Effector memory CD4-positive, alpha-beta T cell (primary cell): ENCODE data around the gene CHRNA10.

Experiments
- DNase-seq, 3 donors: peaks; one replicate each; pipeline ENCODE4 v3.0.0-alpha.2; 2020
- H3K27ac ChIP-seq: 2 replicates; pipeline ENCODE4 v1.7.0; 2013; ENCODE audit warnings: mild to moderate bottlenecking, low read length, moderate library complexity; ENCODE audit not compliant: insufficient read depth, poor library complexity, severe bottlenecking
- H3K27me3 ChIP-seq: replicated peaks from 2 replicates; pipeline ENCODE4 v1.7.0; 2013; ENCODE audit warnings: mild to moderate bottlenecking, low read length; ENCODE audit not compliant: insufficient read depth, control insufficient read depth, poor library complexity, severe bottlenecking
- H3K36me3 ChIP-seq: 2 replicates; pipeline ENCODE4 v1.7.0; 2013; ENCODE audit warnings: mild to moderate bottlenecking, low read length, moderate library complexity; ENCODE audit not compliant: control insufficient read depth, insufficient read depth
- H3K4me1 ChIP-seq: 2 replicates; pipeline ENCODE4 v1.7.0; 2013; ENCODE audit warnings: low read length, mild to moderate bottlenecking; ENCODE audit not compliant: control insufficient read depth, insufficient read depth, poor library complexity, severe bottlenecking
- H3K4me3 ChIP-seq: 2 replicates; pipeline ENCODE4 v1.7.0; 2013; ENCODE audit warnings: low read length, low read depth, mild to moderate bottlenecking; ENCODE audit not compliant: insufficient read depth, poor library complexity, severe bottlenecking
- H3K9me3 ChIP-seq: 2 replicates; pipeline ENCODE4 v1.7.0; 2013; ENCODE audit warnings: mild to moderate bottlenecking, low read length, moderate library complexity; ENCODE audit not compliant: control insufficient read depth

Gene CHRNA10

GRCh38 chr11:3635641-3636375 lies 35.4 kb downstream of the CHRNA10 start:
- H3K9me3 ChIP-seq = no peaks in the 10 kb centered on the region
- H3K4me3 ChIP-seq = no peak overlapping the region
- H3K27ac ChIP-seq = no peak overlapping the region
- no peaks in the 10 kb centered on the region for H3K36me3 ChIP-seq
- no peaks in the 10 kb centered on the region for H3K27me3 ChIP-seq
- DNase-seq = no peak
- H3K4me1 ChIP-seq = no peaks in the 10 kb centered on the region

GRCh38 chr11:3632070-3632660 lies 39.0 kb downstream of the CHRNA10 start:
- no peak for DNase-seq
- Histone ChIP-seq H3K4me3 (no peak overlapping the region), H3K36me3 (no peaks in the 10 kb centered on the region), H3K9me3 (no peaks in the 10 kb centered on the region), H3K4me1 (no peaks in the 10 kb centered on the region), H3K27me3 (no peaks in the 10 kb centered on the region), H3K27ac (no peak overlapping the region)

DNA sequence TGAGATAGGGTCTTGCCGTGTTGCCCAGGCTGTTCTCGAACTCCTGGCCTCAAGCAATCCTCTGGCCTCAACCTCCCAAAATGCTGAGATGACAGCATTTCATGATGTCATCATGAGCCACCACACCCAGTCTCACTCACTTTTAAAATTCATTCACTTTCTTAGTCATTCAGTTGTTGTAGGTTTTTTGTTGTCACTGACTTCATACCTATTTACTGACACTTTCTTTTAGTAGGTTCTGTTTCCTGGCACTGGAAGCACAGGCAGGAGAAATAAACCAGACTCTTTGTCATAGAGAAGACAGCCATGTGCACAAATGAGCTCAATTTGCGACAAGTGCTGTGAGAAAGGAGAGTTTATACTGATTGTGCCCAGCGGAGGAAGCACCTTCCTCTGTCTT lies 39.9 kb downstream of the CHRNA10 start:
- no peak for DNase-seq
- no peaks in the 10 kb centered on the region for H3K27me3 ChIP-seq
- H3K4me1 ChIP-seq = no peaks in the 10 kb centered on the region
- no peaks in the 10 kb centered on the region for H3K36me3 ChIP-seq
- no peak overlapping the region for H3K4me3 ChIP-seq
- no peaks in the 10 kb centered on the region for H3K9me3 ChIP-seq
- no peak overlapping the region for H3K27ac ChIP-seq

- Histone ChIP-seq H3K27me3 (no peaks in the 10 kb centered on the region), H3K9me3 (no peaks in the 10 kb centered on the region), H3K36me3 (no peaks in the 10 kb centered on the region), H3K4me1 (no peaks in the 10 kb centered on the region), H3K27ac (no peak overlapping the region), H3K4me3 (no peak overlapping the region)
- DNase-seq = no peak
Observed at GRCh38 chr11:3627291-3627690, 43.9 kb downstream of the CHRNA10 start.

GRCh38 chr11:3626250-3626960 lies 44.8 kb downstream of the CHRNA10 start:
- Histone ChIP-seq H3K27ac (no peak overlapping the region), H3K4me3 (no peak overlapping the region)
- no peak for DNase-seq

GRCh38 chr11:3623767-3624458 lies 47.3 kb downstream of the CHRNA10 start:
- no peaks in the 10 kb centered on the region for H3K4me1 ChIP-seq
- H3K4me3 ChIP-seq = no peak overlapping the region
- H3K27me3 ChIP-seq = no peaks in the 10 kb centered on the region
- H3K27ac ChIP-seq = no peak overlapping the region
- no peaks in the 10 kb centered on the region for H3K9me3 ChIP-seq
- no peaks in the 10 kb centered on the region for H3K36me3 ChIP-seq
- DNase-seq = no peak

More at GRCh38 chr11:3626250-3626960, 44.8 kb downstream of the CHRNA10 start:
- Histone ChIP-seq H3K9me3 (no peaks in the 10 kb centered on the region), H3K36me3 (no peaks in the 10 kb centered on the region), H3K27me3 (no peaks in the 10 kb centered on the region), H3K4me1 (no peaks in the 10 kb centered on the region)

GRCh38 chr11:3623121-3623520 lies 48.1 kb downstream of the CHRNA10 start:
- Histone ChIP-seq H3K36me3 (no peaks in the 10 kb centered on the region), H3K4me3 (no peak overlapping the region), H3K9me3 (no peaks in the 10 kb centered on the region), H3K4me1 (no peaks in the 10 kb centered on the region), H3K27me3 (no peaks in the 10 kb centered on the region), H3K27ac (no peak overlapping the region)
- no peak for DNase-seq

DNA sequence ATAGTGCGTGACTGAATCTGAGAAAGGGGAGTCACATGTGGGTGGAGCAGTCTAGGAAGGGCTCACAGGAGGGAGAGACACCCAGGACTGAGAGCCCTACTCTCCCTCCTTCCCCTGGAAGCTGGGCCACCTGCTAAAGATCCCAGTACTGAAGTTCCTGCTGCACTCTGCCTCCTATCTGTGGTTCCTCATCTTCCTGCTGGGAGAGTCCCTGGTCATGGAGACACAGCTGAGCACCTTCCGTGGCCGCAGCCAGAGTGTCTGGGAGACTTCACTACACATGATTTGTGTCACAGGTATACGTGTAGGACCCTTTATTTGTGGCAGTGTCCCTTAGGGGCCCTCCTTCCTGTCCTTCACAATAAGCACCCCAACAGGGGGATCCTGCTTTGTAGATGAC lies 48.7 kb downstream of the CHRNA10 start:
- no peak for DNase-seq
- H3K27ac ChIP-seq = no peak overlapping the region
- H3K4me1 ChIP-seq = no peaks in the 10 kb centered on the region
- no peaks in the 10 kb centered on the region for H3K36me3 ChIP-seq
- no peaks in the 10 kb centered on the region for H3K9me3 ChIP-seq
- H3K27me3 ChIP-seq = no peaks in the 10 kb centered on the region
- H3K4me3 ChIP-seq = no peak overlapping the region

DNA sequence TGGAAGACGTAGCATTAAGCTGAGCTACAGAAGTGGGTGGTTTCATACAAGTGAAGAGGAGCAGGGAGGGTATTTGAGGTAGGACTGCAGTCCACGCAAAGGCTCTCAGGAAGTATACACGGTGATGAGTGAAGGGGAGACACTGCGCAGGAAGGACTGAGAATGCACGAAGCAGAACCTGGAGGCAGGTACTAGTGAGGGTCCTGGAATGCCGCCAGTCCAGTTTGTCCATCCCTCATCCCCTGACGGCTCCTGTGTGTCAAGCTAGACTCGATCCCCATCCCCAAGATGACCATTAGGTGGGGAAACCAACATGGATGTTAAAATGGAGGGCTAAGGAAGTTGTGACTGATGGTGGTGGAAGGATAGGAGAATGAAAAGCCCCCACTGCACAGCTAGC lies 53.2 kb downstream of the CHRNA10 start:
- no peak overlapping the region for H3K27ac ChIP-seq
- H3K36me3 ChIP-seq = no peaks in the 10 kb centered on the region
- DNase-seq = no peak
- H3K9me3 ChIP-seq = no peaks in the 10 kb centered on the region
- H3K4me3 ChIP-seq = no peak overlapping the region
- no peaks in the 10 kb centered on the region for H3K4me1 ChIP-seq
- H3K27me3 ChIP-seq = no peaks in the 10 kb centered on the region
